Psoas muscle (tissue), 8 donors: ENCODE data around the gene AGRN. TPM values are rescaled to one million over a fixed set of nuclear protein-coding genes. Genes with fewer than 3 reads are reported as not detected.
"Not testable (repeated sequence)": the region's sequence is repeated elsewhere in the genome, so short reads cannot be mapped to it uniquely, and the experiment has no call there.

Experiments used
- ATAC-seq, 4 donors: fragments of 200-7000 bp; cut with Tn5 transposase; one replicate each; pipeline ENCODE4 v1.9.1; 2020; ENCODE audit warnings: moderate library complexity in 3 of 4, mild to moderate bottlenecking in 2 of 4
- DNase-seq, 2 donors: peaks; one replicate each; pipeline ENCODE4 v3.0.0-alpha.2; 2020
- H3K27ac ChIP-seq: fragments of 200-600 bp; one replicate; pipeline ENCODE4 v1.8.0; 2022
- H3K27me3 ChIP-seq, 3 donors: fragments of 200-600 bp in 1 of 3; one replicate each; pipeline versions ENCODE4 v1.6.1 to v1.8.0; 2013 to 2022; ENCODE audit warnings: low read length in 2 of 3, mild to moderate bottlenecking in 2 of 3, moderate library complexity in 1 of 3; ENCODE audit not compliant: insufficient read depth in 3 of 3
- H3K36me3 ChIP-seq, 2 donors: fragments of 200-600 bp in 1 of 2; one replicate each; pipeline versions ENCODE4 v1.6.1 to v1.8.0; 2013 to 2022; ENCODE audit warnings: low read depth in 1 of 2, mild to moderate bottlenecking in 1 of 2, moderate library complexity in 1 of 2; ENCODE audit not compliant: insufficient read depth in 1 of 2
- H3K4me1 ChIP-seq: fragments of 200-600 bp; one replicate; pipeline ENCODE4 v1.8.0; 2022
- H3K4me3 ChIP-seq: fragments of 200-600 bp; one replicate; pipeline ENCODE4 v1.8.0; 2022; ENCODE audit warnings: mild to moderate bottlenecking
- H3K9me3 ChIP-seq: fragments of 200-600 bp; one replicate; pipeline ENCODE4 v1.8.0; 2022
- CTCF ChIP-seq: fragments of 200-600 bp; IDR thresholded peaks from one replicate; pipeline ENCODE4 v1.8.0; 2022; ENCODE audit warnings: antibody characterized with exemption
- WGBS, 3 donors: extraction: QIAGEN DNeasy Blood & Tissue Kit; methylation state at CpG; one replicate each; pipeline versions ENCODE4 v1.1.6 to v1.1.7; 2013; 5-methylcytosine and 5-hydroxymethylcytosine counted together
- intact Hi-C, 2 donors: fragments of 100-400 bp; cut with DNase I; formaldehyde crosslinking; loops; one replicate each; pipeline versions ENCODE4 v1.11.0 to v1.14.2; 2022
- polyA plus RNA-seq, 3 donors: library from polyadenylated mRNA; stranded (reverse); fragments of 200-250 nt; gene quantifications; one replicate each; pipeline ENCODE4 v1.2.3, GENCODE V29; 2013
- total RNA-seq, 4 donors: library from RNA; stranded (reverse); fragmentation: NEBNext Ultra II Directional in 2 of 4; extraction: Animal tissue kit (Norgen Biotek cat#: 25700) in 2 of 4; gene quantifications; one replicate each; pipeline versions ENCODE4 v1.2.1 to v1.2.4, GENCODE V29; 2021 to 2023
- donor health status: healthy with polysubstance abuse.
- donor health status: DM: no; HTN: no; CAD: no; lungs with moderate emphysema.
- donor health status: Bipolar disorder and iron deficiency.
- donor health status: healthy.
- donor health status: DM: yes; HTN: yes; CAD: no.
- donor health status: DM: no; HTN: no; CAD: no.
- donor health status: DM: no; HTN: no; CAD: no.
- donor health status: DM: yes; HTN: yes; CAD: no.

Gene AGRN
- total and polyA plus RNA-seq, 7 donors, result 1.3 to 5.4 (median 3.4) TPM

DNA sequence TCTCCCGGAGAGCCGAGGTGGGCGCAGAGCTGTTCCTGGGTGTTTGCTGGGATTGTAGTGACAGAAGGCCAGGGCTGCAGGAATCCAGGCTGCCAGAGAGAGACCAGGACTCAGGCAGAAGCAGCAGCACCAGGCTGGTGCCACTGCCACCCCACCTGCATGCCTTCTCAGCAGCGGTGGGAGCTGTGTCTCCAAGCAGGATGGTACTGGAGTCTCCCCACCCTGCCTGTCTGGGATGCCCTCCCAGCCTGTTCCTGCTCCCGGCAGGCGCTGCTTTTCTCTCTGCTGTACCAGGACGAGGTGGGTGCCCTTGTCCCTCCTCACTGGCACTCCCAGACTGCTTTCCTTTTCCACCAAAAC, 15.5 kb upstream of the AGRN start:
- Histone ChIP-seq H3K4me1 (peaks cover 11% of the 10 kb centered on the region), H3K9me3 (no peaks in the 10 kb centered on the region), H3K27ac (no peak overlapping the region), H3K27me3 (peaks cover 0 to 3% (median 0%) of the 10 kb centered on the region in 3 donors), H3K36me3 (no peaks in the 10 kb centered on the region), H3K4me3 (peak overlapping the region; percentile 37)
- ATAC-seq, result no peak
- WGBS, 3 donors, result 41 to 52% (median 42%) methylated on average over 7 of the region's 7 CpGs
- no peak for TF ChIP-seq CTCF
- intact Hi-C loops, result no loop called here
- DNase-seq, result no peak

DNA sequence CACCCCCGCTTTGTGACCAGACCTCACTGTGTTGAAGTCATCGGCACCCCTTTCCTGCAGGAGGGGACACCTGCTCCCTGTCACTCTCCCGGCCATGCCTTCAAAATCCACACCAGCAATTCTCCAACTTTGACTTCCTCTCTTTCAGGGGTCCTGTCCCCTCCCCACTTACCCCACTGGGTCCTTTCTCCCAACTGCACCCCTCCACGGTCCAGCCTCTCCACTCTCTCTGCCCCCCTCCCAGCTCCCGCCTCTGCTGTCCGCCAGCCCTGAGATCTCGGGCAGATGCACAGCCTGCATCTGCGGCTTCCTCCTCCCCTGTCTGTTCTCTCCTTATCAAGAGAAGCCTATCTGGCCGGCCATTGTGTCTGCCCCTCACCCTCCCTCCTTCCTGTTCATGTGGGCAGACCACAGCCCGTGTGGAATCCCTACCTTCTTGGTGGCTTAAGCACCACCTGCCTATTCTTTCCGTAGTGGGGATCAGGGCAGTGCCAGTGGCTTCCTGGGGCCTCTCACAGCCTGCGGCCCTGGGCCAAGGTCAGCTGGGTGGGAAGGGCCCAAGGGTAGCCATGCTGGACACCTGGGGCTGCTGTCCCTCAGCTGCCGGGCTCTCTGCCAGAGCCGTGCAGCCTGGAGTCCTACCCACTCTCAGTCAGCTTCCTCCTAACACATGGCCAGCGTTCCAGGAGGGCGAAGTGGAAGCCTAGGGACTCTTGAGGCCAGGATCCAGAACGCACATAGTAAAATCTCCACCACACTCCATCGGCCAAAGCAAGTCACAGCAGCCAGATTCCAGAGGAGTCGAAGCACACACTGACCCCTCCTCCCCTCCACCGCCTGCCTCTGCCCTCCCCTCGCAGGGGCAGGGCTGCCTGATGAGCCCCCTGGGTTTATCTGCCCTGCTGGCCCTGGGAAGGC, 14.9 kb upstream of the AGRN start:
- H3K36me3 ChIP-seq, result no peaks in the 10 kb centered on the region
- peak; percentile 48 to 67 for DNase-seq

GRCh38 chr1:1005774-1006304, 14.1 kb upstream of the AGRN start:
- Histone ChIP-seq H3K4me3 (no peak overlapping the region), H3K36me3 (no peaks in the 10 kb centered on the region), H3K27ac (no peak overlapping the region), H3K4me1 (peaks cover 11% of the 10 kb centered on the region), H3K9me3 (no peaks in the 10 kb centered on the region), H3K27me3 (peaks cover 0 to 3% (median 0%) of the 10 kb centered on the region in 3 donors)
- ATAC-seq (no peak), DNase-seq (peak; percentile 12 to 51)
- TF ChIP-seq CTCF, result no peak
- intact Hi-C loops, result no loop called here
- WGBS, 3 donors, result 33 to 47% (median 38%) methylated on average over 18 to 23 of the region's 23 CpGs

More for the DNA sequence above, 14.9 kb upstream of the AGRN start:
- intact Hi-C loops, result no loop called here
- H3K27ac ChIP-seq, result peak overlapping the region; percentile 64
- peaks cover 0 to 3% (median 0%) of the 10 kb centered on the region in 3 donors for H3K27me3 ChIP-seq
- peak; percentile 58 to 75 (median 66) for ATAC-seq
- H3K9me3 ChIP-seq, result no peaks in the 10 kb centered on the region
- H3K4me1 ChIP-seq, result peaks cover 11% of the 10 kb centered on the region
- WGBS, 3 donors, result 6 to 8% (median 7%) methylated on average over 21 of the region's 21 CpGs
- TF ChIP-seq CTCF, result no peak
- peak overlapping the region; percentile 37 for H3K4me3 ChIP-seq

DNA sequence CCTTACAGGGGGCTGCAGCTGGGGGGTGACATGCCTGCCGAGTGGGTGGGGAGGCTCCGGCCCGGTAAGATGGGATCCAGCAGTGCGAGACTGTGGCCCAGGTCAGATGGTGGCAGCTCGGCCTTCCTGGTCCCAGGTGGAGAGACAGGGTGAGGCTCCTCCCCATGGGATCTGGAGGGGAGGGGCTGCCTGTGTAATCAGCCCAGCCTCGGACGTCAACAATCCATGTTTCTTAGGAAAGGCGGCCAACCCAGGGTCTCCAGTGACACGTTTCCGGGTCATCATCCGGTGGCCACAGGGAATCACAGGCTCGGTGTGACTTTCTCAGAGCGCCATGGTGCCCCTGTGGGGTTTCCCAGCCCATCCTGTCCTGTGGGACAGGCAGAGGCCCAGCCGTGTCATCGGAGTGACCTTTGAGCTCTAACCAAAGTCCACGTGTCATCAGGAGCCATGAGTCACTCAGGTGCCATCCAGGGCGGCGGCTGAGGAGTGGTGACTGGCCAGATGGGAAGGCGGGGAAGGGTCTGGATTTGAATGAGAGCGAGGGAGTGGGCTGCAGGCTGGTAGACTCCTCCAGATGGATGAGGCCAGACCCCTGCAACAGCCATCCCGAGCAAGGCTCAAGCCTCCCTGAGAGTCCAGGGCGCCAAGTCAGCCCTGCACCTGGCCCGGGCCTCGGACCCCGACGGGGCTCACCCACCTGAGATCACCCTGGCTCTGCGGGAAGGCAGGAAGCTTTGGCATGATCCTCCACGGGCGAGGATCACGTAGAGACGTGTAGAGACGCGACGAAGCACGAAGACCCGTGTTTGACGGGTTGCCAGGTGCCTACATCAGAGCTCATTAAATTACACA, 13.4 kb upstream of the AGRN start:
- intact Hi-C loops, result no loop called here
- Histone ChIP-seq H3K27me3 (peaks cover 0 to 3% (median 0%) of the 10 kb centered on the region in 3 donors), H3K36me3 (no peaks in the 10 kb centered on the region), H3K27ac (no peak overlapping the region), H3K9me3 (no peaks in the 10 kb centered on the region), H3K4me3 (no peak overlapping the region), H3K4me1 (peaks cover 11% of the 10 kb centered on the region)
- TF ChIP-seq CTCF, result no peak
- ATAC-seq (no peak), DNase-seq (peak in 1 of 2 donors; percentile 45)
- 73 to 84% (median 74%) methylated on average over 37 of the region's 37 CpGs for WGBS, 3 donors

- intact Hi-C loops, H3K9me3 ChIP-seq, H3K27ac ChIP-seq, H3K36me3 ChIP-seq, H3K4me3 ChIP-seq, H3K27me3 ChIP-seq, ATAC-seq: not testable (repeated sequence)
- 88 to 96% (median 91%) methylated on average over 8 of the region's 8 CpGs for WGBS, 3 donors
- peak in 1 of 2 donors; percentile 38 for DNase-seq
- H3K4me1 ChIP-seq, result peaks cover 17% of the 10 kb centered on the region
Observed at GRCh38 chr1:1010131-1010530, 9.8 kb upstream of the AGRN start.
